ENCODE measurements around the gene PMM2.
"Not testable (repeated sequence)": the region's sequence is repeated elsewhere in the genome, so short reads cannot be mapped to it uniquely, and the experiment has no call there.

Gene PMM2

DNA sequence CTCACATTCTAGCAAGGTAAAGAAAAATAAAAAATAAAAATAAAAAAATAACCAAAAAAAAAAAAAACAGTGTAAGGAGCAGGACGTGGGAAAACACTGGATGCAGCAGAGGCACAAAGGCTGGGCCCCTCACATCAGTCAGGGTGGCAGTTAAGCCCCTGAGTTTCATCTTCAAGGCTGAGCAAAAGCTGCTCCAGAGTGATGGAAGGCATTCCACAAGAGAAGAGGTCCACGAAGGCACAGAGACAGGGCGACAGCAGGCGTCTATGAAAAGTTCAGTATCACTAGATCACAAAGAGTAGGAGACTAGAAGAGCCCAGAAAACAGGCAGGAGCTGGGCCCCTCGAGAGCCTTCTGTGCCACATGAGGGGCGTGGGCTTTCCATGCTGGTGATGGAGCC, 12.2 kb upstream of the PMM2 start:
- Histone ChIP-seq H2BK5ac (ENCODE audit: low read length) (no peak overlapping the region), H2BK15ac (ENCODE audit: low read length) (no peak overlapping the region), H3K9ac (ENCODE audit: low read depth, low read length, poor library complexity) (no peak overlapping the region), H3K23ac (ENCODE audit: low read depth, low read length, poor library complexity) (no peak overlapping the region), H3K27me3 (ENCODE audit: control insufficient read depth in 3 of 3, insufficient read depth in 3 of 3, low read depth in 1 of 3, low read length in 3 of 3) (no peaks in the 10 kb centered on the region), H3K4me2 (ENCODE audit: insufficient read depth, low read length, poor library complexity, severe bottlenecking) (no peak overlapping the region), H3K14ac (ENCODE audit: low read length) (no peak overlapping the region), H3K4me3 (ENCODE audit: low read length in 2 of 2) (no peak overlapping the region), H3K36me3 (replicated peaks in 1 of 2; ENCODE audit: control insufficient read depth in 2 of 2, insufficient read depth in 2 of 2, low read length in 2 of 2) (peaks cover 0 to 23% of the 10 kb centered on the region in 2 donors), H2BK12ac (ENCODE audit: low read length) (no peak overlapping the region), H3K4ac (ENCODE audit: low read length) (no peak overlapping the region), H2AK5ac (ENCODE audit: low read depth, low read length) (no peak overlapping the region), H2AFZ (ENCODE audit: low read length) (no peak overlapping the region), H3K9me3 (replicated peaks in 1 of 2; ENCODE audit: control insufficient read depth in 2 of 2, insufficient read depth in 1 of 2, low read depth in 1 of 2, low read length in 2 of 2) (no peaks in the 10 kb centered on the region), H2BK120ac (ENCODE audit: low read depth, low read length) (no peak overlapping the region), H3K27ac (replicated peaks; ENCODE audit: low read length) (no peak overlapping the region), H3K4me1 (ENCODE audit: control insufficient read depth in 2 of 2, insufficient read depth in 1 of 2, low read depth in 1 of 2, low read length in 2 of 2) (no peaks in the 10 kb centered on the region), H3K18ac (ENCODE audit: low read length) (no peak overlapping the region), H4K91ac (ENCODE audit: low read depth, low read length, poor library complexity) (no peak overlapping the region), H4K8ac (ENCODE audit: low read depth, low read length) (no peak overlapping the region), H3K79me1 (ENCODE audit: low read depth, low read length) (no peaks in the 10 kb centered on the region)
- WGBS, 2 donors (ENCODE audit: extremely low coverage in 2 of 2, insufficient read length in 2 of 2, insufficient replicate concordance in 1 of 2): no CpG with 5 or more reads among the region's 6 CpGs
- no peak for DNase-seq (ENCODE audit: low spot score)

DNA sequence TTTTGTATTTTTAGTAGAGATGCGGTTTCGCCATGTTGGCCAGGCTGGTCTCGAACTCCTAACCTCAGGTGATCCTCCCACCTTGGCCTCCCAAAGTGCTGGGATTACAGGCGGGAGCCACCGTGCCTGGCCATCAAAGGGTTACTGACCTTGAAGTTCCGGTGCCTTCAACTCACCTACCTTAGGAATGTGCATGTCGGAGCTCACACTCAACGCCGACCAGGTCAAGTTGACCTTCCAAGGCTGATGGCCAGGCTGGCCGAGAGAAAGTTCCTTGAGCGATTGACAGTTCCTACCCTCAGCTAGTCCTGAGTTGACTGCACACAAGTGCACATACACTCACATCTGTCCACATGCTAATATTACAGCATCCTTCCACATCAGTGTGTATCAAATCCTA, 11.3 kb upstream of the PMM2 start:
- H2BK15ac ChIP-seq (ENCODE audit: low read length); H3K9me3 ChIP-seq (replicated peaks in 1 of 2; ENCODE audit: control insufficient read depth in 2 of 2, insufficient read depth in 1 of 2, low read depth in 1 of 2, low read length in 2 of 2); H3K14ac ChIP-seq (ENCODE audit: low read length); H3K9ac ChIP-seq (ENCODE audit: low read depth, low read length, poor library complexity); H2BK120ac ChIP-seq (ENCODE audit: low read depth, low read length); H2AFZ ChIP-seq (ENCODE audit: low read length); H3K4me1 ChIP-seq (ENCODE audit: control insufficient read depth in 2 of 2, insufficient read depth in 1 of 2, low read depth in 1 of 2, low read length in 2 of 2); H2BK5ac ChIP-seq (ENCODE audit: low read length); H4K8ac ChIP-seq (ENCODE audit: low read depth, low read length); H3K4me2 ChIP-seq (ENCODE audit: insufficient read depth, low read length, poor library complexity, severe bottlenecking); H3K4ac ChIP-seq (ENCODE audit: low read length); H3K79me1 ChIP-seq (ENCODE audit: low read depth, low read length); H3K18ac ChIP-seq (ENCODE audit: low read length); H2AK5ac ChIP-seq (ENCODE audit: low read depth, low read length); H3K23ac ChIP-seq (ENCODE audit: low read depth, low read length, poor library complexity); DNase-seq (ENCODE audit: low spot score); H3K4me3 ChIP-seq (ENCODE audit: low read length in 2 of 2); H3K27ac ChIP-seq (replicated peaks; ENCODE audit: low read length); H3K27me3 ChIP-seq (ENCODE audit: control insufficient read depth in 3 of 3, insufficient read depth in 3 of 3, low read depth in 1 of 3, low read length in 3 of 3); H4K91ac ChIP-seq (ENCODE audit: low read depth, low read length, poor library complexity); H2BK12ac ChIP-seq (ENCODE audit: low read length): not testable (repeated sequence)
- no CpG with 5 or more reads among the region's 11 CpGs for WGBS, 2 donors (ENCODE audit: extremely low coverage in 2 of 2, insufficient read length in 2 of 2, insufficient replicate concordance in 1 of 2)
- H3K36me3 ChIP-seq (replicated peaks in 1 of 2; ENCODE audit: control insufficient read depth in 2 of 2, insufficient read depth in 2 of 2, low read length in 2 of 2): peaks cover 0 to 14% of the 10 kb centered on the region in 2 donors

DNA sequence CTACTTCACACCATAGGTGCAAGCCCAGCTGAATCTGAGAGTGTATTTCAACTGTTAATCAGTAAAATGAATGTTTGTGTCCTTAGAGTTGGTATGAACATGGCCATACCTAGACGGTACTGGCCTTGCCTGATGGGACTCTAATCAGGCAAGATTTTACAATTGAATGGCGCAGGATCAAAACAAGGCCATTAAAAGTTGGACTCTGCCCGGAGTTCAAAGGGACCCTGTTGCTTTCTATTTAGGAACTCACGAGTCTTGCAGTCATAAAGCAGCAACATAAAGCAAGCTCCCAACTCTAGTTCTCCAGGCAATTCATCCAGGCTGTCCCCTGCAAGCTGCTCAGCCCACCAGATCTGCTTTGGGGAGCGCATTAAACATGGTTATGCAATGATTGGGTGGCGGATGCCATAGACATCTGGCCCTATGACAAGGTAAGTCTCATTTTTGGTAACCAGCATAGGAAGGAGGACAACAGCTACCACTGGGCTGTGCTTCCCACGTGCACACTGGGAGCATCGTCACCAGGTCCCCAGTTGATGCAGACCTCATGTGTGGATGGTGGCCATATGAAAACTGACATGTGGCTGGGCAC, 9.0 kb upstream of the PMM2 start:
- Histone ChIP-seq H3K23ac (ENCODE audit: low read depth, low read length, poor library complexity) (no peak overlapping the region), H2AFZ (ENCODE audit: low read length) (no peak overlapping the region), H3K9me3 (replicated peaks in 1 of 2; ENCODE audit: control insufficient read depth in 2 of 2, insufficient read depth in 1 of 2, low read depth in 1 of 2, low read length in 2 of 2) (peaks cover 0 to 6% of the 10 kb centered on the region in 2 donors), H3K4me1 (ENCODE audit: control insufficient read depth in 2 of 2, insufficient read depth in 1 of 2, low read depth in 1 of 2, low read length in 2 of 2) (no peaks in the 10 kb centered on the region), H3K18ac (ENCODE audit: low read length) (no peak overlapping the region), H2BK12ac (ENCODE audit: low read length) (no peak overlapping the region), H2BK5ac (ENCODE audit: low read length) (no peak overlapping the region), H3K14ac (ENCODE audit: low read length) (no peak overlapping the region), H4K91ac (ENCODE audit: low read depth, low read length, poor library complexity) (no peak overlapping the region), H4K8ac (ENCODE audit: low read depth, low read length) (no peak overlapping the region), H3K27ac (replicated peaks; ENCODE audit: low read length) (no peak overlapping the region), H3K4me3 (ENCODE audit: low read length in 2 of 2) (no peak overlapping the region), H2AK5ac (ENCODE audit: low read depth, low read length) (no peak overlapping the region), H3K9ac (ENCODE audit: low read depth, low read length, poor library complexity) (no peak overlapping the region), H3K4me2 (ENCODE audit: insufficient read depth, low read length, poor library complexity, severe bottlenecking) (no peak overlapping the region), H3K79me1 (ENCODE audit: low read depth, low read length) (no peaks in the 10 kb centered on the region), H3K4ac (ENCODE audit: low read length) (no peak overlapping the region), H3K27me3 (ENCODE audit: control insufficient read depth in 3 of 3, insufficient read depth in 3 of 3, low read depth in 1 of 3, low read length in 3 of 3) (no peaks in the 10 kb centered on the region), H2BK120ac (ENCODE audit: low read depth, low read length) (no peak overlapping the region), H3K36me3 (replicated peaks in 1 of 2; ENCODE audit: control insufficient read depth in 2 of 2, insufficient read depth in 2 of 2, low read length in 2 of 2) (no peaks in the 10 kb centered on the region), H2BK15ac (ENCODE audit: low read length) (no peak overlapping the region)
- DNase-seq (ENCODE audit: low spot score): no peak
- WGBS, 2 donors (ENCODE audit: extremely low coverage in 2 of 2, insufficient read length in 2 of 2, insufficient replicate concordance in 1 of 2): no CpG with 5 or more reads among the region's 8 CpGs

DNA sequence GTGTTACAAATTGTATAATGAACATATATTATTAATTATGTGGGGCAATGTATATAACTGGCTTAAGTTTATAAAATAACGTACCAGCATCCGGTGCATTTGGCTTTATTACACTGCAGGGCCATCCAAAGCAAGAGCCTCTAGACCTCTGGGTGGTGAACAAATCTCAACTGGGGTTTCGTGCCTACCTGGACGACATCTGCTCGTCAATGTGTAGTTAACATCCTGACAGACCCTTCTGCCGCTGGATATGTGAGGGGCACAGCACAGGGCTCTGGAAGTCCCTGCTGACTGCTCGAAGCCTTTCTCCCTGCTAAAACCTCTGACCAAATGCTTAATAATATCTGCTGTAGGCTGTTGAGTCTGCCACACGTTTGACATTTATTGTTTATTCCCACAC, 2.5 kb upstream of the PMM2 start:
- H3K14ac ChIP-seq (ENCODE audit: low read length): no peak overlapping the region
- no peak overlapping the region for H3K27ac ChIP-seq (replicated peaks; ENCODE audit: low read length)
- no peak overlapping the region for H3K4me2 ChIP-seq (ENCODE audit: insufficient read depth, low read length, poor library complexity, severe bottlenecking)
- H2BK15ac ChIP-seq (ENCODE audit: low read length): no peak overlapping the region
- H2AFZ ChIP-seq (ENCODE audit: low read length): no peak overlapping the region
- H3K4ac ChIP-seq (ENCODE audit: low read length): no peak overlapping the region
- no peak overlapping the region for H2BK5ac ChIP-seq (ENCODE audit: low read length)
- H3K18ac ChIP-seq (ENCODE audit: low read length): no peak overlapping the region
- no peak overlapping the region for H2AK5ac ChIP-seq (ENCODE audit: low read depth, low read length)
- peaks cover 0 to 6% of the 10 kb centered on the region in 2 donors for H3K9me3 ChIP-seq (replicated peaks in 1 of 2; ENCODE audit: control insufficient read depth in 2 of 2, insufficient read depth in 1 of 2, low read depth in 1 of 2, low read length in 2 of 2)
- no peak overlapping the region for H3K4me3 ChIP-seq (ENCODE audit: low read length in 2 of 2)
- WGBS, 2 donors (ENCODE audit: extremely low coverage in 2 of 2, insufficient read length in 2 of 2, insufficient replicate concordance in 1 of 2): no CpG with 5 or more reads among the region's 8 CpGs
- peaks cover 0 to 17% of the 10 kb centered on the region in 2 donors for H3K36me3 ChIP-seq (replicated peaks in 1 of 2; ENCODE audit: control insufficient read depth in 2 of 2, insufficient read depth in 2 of 2, low read length in 2 of 2)
- no peak overlapping the region for H4K8ac ChIP-seq (ENCODE audit: low read depth, low read length)
- H4K91ac ChIP-seq (ENCODE audit: low read depth, low read length, poor library complexity): no peak overlapping the region
- H3K27me3 ChIP-seq (ENCODE audit: control insufficient read depth in 3 of 3, insufficient read depth in 3 of 3, low read depth in 1 of 3, low read length in 3 of 3): no peaks in the 10 kb centered on the region
- H3K79me1 ChIP-seq (ENCODE audit: low read depth, low read length): peaks cover 14% of the 10 kb centered on the region
- H3K4me1 ChIP-seq (ENCODE audit: control insufficient read depth in 2 of 2, insufficient read depth in 1 of 2, low read depth in 1 of 2, low read length in 2 of 2): peaks cover 9 to 14% of the 10 kb centered on the region in 2 donors
- H3K9ac ChIP-seq (ENCODE audit: low read depth, low read length, poor library complexity): no peak overlapping the region
- no peak overlapping the region for H3K23ac ChIP-seq (ENCODE audit: low read depth, low read length, poor library complexity)
- H2BK12ac ChIP-seq (ENCODE audit: low read length): no peak overlapping the region
- H2BK120ac ChIP-seq (ENCODE audit: low read depth, low read length): no peak overlapping the region
- DNase-seq (ENCODE audit: low spot score): no peak
